G401 (cell line): Measurements from ENCODE around the gene DISP1. TPM values are rescaled to one million over a fixed set of nuclear protein-coding genes. Genes with fewer than 3 reads are reported as not detected.
"Not testable (repeated sequence)": the region's sequence is repeated elsewhere in the genome, so short reads cannot be mapped to it uniquely, and the experiment has no call there.

Experiments used
- DNase-seq: peaks from one replicate; pipeline ENCODE4 v3.0.0-alpha.2; 2015; ENCODE audit warnings: low spot score
- in situ Hi-C: cut with HindIII; loops from 2 replicates; pipeline ENCODE4 v1.10.0; 2016; ENCODE audit warnings: low sequenced_read_pairs, mixed read lengths
- total RNA-seq: library from RNA; depleted of rRNA; stranded (reverse); fragments of >200 nt; shearing (Covaris generic); gene quantifications from 2 replicates; pipeline ENCODE4 v1.2.3, GENCODE V29; 2014; rRNA removed

DISP1 gene
- total RNA-seq, 1 experiment from 2014 or later: 1.8 TPM

GRCh38 chr1:222850550-222850949 lies 35.7 kb downstream of the DISP1 start:
- DNase-seq, in situ Hi-C loops: not testable (repeated sequence)

GRCh38 chr1:222852326-222852725 lies 37.5 kb downstream of the DISP1 start:
- in situ Hi-C loops: no loop called here
- DNase-seq: no peak

- in situ Hi-C loops: no loop called here
- DNase-seq: no peak
Observed at GRCh38 chr1:222861062-222861461, 46.2 kb downstream of the DISP1 start.

Other genes with a start within 250 kb of the DISP1 start
- 3.1 and 18.4 TPM in 2 replicates for gene TAF1A, start 225.1 kb upstream of the DISP1 start, total RNA-seq
- gene MIA3, start 196.9 kb upstream of the DISP1 start, total RNA-seq: 8.1 and 14.8 TPM in 2 replicates
- gene AIDA, start 102.5 kb upstream of the DISP1 start, total RNA-seq: 24.0 and 35.1 TPM in 2 replicates
- gene BROX, start 102.5 kb upstream of the DISP1 start, total RNA-seq: 25.4 and 51.2 TPM in 2 replicates
- not detected in 2 replicates for gene FAM177B, start 77.8 kb upstream of the DISP1 start, total RNA-seq